ENCODE measurements around the gene GRID2.

GRID2 gene

DNA sequence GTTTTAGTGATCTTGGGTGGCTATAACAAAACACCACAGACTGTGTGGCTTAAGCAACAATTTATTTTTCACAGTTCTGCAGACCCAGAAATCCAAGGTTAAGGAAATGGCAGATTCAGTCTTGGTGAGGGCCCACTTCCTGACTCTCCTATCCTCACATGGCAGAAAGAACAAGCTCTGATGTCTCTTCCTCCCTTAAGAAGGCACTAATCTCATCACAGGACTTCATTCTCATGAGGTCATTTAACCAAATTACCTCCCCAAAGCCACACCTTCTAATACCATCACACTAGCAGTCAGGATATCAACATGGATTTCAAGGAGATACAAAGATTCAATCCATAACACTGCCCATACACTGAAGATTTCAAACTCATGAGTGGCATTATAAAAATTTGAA, 350.3 kb downstream of the GRID2 start:
- DNase-seq (ENCODE audit: insufficient read length, low spot score) (no peak), FAIRE-seq (no peak)

DNA sequence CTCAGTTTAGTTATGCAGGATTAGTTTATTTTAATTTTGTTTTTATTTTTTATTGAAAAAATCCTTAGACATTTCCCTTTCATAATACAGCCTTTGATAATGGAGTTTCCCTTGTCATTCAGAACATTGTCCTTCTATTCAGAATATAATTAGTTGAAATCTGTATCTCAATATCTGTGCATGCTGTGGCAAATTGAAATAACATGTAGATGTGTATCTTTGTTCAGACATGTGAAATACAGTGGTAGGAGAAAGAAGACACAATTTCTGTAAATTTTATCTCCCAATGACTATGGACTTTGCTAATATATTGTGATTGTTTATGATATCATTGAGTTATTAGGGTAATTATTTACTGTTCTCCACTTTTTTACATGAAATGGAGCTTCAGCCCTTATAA, 353.9 kb downstream of the GRID2 start:
- no peak for FAIRE-seq

DNA sequence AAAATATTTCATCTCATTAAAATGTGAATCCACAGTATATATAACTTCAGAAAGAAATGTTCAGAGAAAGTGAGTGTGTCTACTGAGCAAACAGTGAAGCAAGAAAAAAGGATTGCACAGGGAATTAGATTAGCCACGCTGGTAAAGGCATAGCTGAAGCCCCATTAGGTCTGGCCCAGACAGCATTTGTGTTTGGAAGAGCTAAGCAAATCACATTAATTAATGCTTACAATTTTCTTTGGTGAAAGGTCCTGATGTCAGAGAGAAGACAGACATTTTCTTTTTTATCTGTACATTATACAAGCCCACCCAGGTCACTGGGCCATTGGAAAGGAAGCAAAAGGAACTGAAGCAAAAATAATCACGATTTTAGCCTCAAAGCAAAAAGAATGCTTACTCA, 354.6 kb downstream of the GRID2 start:
- no peak for FAIRE-seq
- no peak for DNase-seq (ENCODE audit: insufficient read length, low spot score)

More for the DNA sequence above, 353.9 kb downstream of the GRID2 start:
- no peak for DNase-seq (ENCODE audit: insufficient read length, low spot score)

DNA sequence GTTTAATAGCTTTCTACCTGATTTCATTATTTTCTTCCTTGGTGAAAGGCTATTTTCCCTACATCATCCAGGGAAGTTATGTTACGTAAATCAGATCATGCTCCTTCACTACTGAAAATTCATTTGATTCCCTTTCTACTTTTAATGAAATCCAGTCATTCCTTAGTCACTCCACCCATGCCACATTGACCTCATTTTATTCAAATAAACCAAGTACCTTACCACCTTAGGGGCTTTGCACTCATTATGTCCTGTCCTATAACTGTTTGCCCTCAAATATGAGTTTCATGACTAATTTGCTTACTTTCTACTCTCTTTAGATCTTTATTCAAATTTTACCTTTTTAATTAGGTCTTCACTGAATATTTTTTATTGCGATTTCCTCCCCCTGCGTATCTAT, 374.0 kb downstream of the GRID2 start:
- DNase-seq (ENCODE audit: insufficient read length, low spot score) (no peak), FAIRE-seq (no peak)

DNA sequence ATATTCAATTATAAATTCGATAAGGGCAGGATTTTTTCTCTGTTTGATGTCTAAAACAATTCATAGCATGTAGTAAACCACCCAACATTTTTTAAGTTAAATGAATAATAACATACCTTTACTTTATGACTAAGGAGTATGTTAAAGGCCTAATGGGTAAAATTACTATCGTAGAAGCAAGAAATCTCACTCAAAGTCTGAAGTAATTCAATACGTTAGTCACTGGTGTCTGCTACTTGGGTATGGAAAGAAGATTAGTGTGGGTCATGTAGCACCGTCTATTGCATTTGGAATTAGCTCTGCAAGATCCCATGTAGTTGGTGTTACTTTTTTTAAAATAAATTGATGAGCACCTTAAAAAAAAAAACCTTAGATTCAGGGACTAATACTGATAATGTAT, 374.5 kb downstream of the GRID2 start:
- no peak for FAIRE-seq

DNA sequence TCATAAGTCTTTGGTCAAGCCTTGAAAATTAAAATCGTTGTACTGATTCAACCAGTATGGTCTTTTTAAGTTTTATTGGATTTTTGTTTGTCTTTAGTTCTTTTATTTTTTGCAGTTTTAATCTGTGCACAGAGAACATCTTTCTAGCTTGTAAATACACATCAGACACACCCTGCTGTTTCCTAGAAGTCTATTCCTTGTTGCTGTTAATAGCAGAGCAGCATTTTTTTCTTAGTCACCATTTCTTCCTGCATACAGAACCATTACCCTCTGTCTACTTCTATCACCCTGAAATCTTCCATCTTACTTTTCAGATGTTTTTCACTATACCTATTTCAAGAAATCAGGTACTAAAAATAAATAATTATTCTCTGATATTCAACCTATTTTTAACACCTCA, 375.4 kb downstream of the GRID2 start:
- FAIRE-seq, result no peak
- DNase-seq (ENCODE audit: insufficient read length, low spot score), result no peak

More for the DNA sequence above, 374.5 kb downstream of the GRID2 start:
- DNase-seq (ENCODE audit: insufficient read length, low spot score), result no peak

DNA sequence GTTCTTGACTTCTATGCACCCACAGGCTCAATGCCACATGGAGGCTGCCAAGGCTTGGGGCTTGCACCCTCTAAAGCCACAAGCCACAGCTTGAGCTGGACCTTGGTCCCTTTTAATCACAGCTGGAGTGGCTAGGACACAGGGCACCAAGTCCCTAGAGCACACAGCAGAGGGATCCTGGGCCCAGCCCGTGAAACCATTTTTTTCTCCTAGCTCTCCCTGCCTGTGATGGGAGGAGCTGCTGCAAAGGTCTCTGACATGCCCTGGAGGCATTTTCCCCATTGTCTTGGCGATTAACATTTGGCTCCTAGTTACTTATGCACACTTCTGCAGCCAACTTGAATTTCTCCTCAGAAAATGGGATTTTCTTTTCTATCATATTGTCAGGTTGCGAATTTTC, 410.9 kb downstream of the GRID2 start:
- no peak for FAIRE-seq
- DNase-seq (ENCODE audit: insufficient read length, low spot score), result no peak

DNA sequence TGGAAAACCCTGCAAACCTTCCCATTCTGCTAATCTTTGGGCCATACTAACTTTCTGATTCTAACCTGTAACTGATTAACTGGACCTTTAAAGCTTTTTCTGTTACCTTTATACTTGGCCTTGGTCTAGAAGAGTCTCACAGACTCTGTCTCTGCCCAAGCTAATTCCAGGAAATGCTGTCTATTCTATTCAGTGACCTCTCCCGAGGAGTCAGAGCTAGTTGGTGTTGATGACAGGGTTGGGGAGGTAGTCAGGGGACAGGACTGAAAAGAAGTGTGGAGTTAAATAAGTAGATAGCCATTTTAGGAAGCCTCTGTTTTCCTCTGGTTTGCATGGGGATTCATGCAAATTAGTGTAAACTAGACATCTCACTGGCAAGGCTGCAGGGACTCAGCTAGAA, 429.5 kb downstream of the GRID2 start:
- DNase-seq (ENCODE audit: insufficient read length, low spot score) (no peak), FAIRE-seq (no peak)

DNA sequence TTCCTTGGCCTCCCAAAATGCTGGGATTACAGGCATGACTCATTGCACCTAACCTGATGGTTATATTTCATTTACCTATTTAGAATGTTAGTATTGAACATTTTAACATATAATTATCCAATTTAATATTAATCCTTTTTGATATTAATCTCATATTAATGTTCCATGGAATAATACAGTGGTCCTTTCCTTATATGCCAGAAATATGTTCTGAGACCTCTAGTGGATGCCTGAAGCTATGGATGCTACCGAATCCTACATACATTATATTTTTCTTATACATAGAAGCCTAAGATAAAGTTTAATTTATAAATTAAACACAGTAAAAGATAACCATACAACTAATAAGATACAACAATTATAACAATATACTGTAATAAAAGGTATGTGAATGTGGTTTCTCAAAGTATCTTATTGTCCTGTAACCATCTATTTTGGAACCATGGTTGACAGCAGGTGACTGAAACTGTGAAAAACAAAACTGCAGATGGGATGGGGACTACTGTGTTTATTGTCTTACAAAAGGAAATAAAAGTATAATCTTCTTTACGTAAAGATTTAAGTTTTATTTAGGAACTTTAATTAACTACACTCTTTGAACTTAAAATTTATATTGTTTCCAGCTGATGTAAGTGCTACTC, 431.4 kb downstream of the GRID2 start:
- FAIRE-seq (no peak), DNase-seq (ENCODE audit: insufficient read length, low spot score) (no peak)

DNA sequence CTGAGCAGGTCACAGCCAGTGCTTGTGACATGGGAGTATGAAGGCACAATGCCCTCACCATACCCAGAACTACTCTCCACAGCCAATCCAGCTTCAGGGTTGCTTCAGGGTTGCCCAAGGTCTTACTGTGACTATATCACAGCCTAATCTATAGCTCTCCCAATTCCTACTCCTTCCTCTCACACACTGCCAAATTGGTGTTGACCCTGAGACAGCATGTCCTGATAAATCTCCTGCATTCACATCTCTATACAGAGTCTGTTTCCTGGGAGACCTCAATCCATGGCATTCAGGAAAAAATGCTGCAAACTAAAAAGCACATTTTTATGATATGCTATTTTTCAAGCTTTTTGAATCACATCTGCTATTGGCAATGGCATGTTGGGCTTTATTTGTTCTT, 456.7 kb downstream of the GRID2 start:
- FAIRE-seq, result no peak
- no peak for DNase-seq (ENCODE audit: insufficient read length, low spot score)

DNA sequence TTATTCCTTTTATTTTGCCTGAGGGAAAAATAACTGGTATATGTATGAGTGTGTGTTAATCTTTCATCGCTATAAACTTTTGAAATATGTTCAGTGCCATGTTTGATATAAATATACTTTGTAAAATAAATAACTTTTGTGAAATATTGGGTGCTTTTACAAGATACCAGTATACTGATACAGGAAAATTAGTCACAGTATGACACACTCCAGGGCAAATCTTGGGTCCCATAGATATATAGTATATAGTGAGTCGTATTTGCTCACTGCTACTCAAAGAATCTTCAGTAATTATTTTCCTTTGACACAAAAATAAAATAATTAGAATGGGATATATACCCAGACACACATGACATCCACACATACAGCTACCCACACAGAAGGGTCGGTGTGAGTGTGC, 472.3 kb downstream of the GRID2 start:
- DNase-seq (ENCODE audit: insufficient read length, low spot score) (no peak), FAIRE-seq (no peak)

DNA sequence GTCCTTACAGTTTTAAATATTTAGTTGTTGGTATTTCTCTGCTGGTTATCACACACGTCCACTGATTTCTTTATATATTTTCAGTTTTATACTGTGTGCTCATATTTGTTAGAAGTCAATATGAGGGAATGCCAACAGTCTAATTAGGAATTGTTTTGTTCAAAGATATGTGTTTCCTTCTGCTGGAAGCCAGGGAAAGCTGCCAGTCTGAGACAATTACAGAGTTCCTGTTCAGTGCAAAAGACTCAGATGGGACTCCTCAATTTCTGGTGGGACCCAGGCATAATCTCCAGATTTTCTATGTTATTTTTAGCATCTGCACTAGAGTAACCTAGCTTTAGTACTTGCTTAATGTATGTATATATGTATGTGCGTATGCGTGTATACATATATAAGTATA, 486.0 kb downstream of the GRID2 start:
- DNase-seq (ENCODE audit: insufficient read length, low spot score) (no peak), FAIRE-seq (no peak)

DNA sequence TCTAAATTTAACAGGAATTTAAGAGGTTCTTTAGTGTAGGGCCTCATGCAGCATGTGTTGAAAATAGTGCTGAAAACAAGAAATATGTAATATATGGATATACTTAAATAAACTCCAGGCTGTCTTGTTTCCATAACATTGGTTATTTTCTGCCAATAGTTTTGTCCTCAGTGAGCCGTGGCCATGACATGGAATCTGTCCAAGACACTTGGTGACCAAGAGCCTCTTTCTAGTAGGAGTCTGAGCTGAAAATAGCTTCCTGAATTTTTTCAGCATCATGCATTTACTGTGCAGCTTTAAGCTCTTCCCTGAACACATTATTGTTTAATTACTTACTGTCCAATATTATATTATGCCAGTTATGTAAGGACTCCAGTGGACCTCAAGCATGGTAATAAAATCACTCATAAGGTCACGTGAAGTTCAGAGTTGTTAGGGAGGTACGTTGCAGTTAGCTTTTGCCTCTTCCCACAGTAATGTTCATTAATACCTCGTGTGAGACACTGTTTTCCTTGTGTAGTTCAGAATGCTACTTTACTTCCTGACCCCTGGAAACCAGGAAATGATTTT, 488.2 kb downstream of the GRID2 start:
- FAIRE-seq, result no peak

DNA sequence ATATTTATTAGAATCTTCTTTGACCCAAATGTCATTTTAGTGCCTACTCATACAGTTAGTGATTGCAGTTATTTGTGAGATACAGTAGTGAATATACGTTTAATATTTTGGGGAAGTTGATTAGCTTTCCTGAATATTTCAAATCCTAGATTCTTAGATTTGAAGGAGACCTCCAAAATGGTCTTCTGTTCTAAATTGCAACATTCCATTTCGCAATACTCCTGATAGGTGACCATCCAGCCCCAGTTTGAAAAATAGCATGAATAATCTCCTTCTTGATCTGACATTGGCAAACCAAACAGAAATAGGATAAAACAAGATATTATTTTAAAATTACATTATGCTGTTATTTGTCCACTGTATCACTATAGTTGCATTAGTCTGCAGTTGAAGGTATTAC, 505.6 kb downstream of the GRID2 start:
- no peak for DNase-seq (ENCODE audit: insufficient read length, low spot score)
- no peak for FAIRE-seq

More for the DNA sequence above, 488.2 kb downstream of the GRID2 start:
- no peak for DNase-seq (ENCODE audit: insufficient read length, low spot score)

DNA sequence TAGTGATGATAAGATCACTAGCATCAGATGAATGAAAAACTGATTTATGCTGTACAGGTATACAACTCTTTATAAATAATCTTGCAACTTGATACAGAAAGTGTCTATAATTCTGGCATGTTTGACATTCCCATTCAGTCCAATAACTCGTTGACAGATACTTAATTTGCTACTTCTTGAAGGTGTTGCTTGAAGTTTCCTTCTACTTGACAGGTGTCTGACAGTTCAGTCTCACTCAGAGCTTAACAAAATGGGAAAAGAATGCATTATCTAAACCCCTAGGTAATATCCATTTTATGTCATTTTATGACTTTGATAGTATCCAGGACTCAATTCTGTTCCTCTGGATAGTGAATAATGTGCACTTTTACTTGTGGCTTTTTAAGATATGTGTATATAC, 508.9 kb downstream of the GRID2 start:
- no peak for FAIRE-seq

DNA sequence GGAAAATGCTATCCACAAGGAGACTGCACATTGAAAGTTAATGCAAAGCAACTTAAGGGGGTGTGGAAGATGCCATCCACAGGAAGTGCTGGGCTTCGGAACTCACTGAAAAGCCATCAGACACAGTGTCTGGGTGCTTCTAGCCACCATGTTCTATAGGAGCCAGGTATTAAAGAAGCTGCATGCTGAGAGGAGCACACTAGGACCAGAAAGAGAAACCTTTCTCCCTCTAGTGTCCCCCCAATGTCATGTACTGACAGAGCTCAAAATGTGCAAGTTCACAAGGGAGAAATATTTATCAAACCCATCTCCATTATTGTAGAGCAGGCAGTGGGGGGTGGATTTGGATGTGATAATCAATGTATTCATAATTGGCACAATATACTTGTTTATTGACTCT, 510.9 kb downstream of the GRID2 start:
- FAIRE-seq (no peak), DNase-seq (ENCODE audit: insufficient read length, low spot score) (no peak)

More for the DNA sequence above, 508.9 kb downstream of the GRID2 start:
- DNase-seq (ENCODE audit: insufficient read length, low spot score), result no peak

DNA sequence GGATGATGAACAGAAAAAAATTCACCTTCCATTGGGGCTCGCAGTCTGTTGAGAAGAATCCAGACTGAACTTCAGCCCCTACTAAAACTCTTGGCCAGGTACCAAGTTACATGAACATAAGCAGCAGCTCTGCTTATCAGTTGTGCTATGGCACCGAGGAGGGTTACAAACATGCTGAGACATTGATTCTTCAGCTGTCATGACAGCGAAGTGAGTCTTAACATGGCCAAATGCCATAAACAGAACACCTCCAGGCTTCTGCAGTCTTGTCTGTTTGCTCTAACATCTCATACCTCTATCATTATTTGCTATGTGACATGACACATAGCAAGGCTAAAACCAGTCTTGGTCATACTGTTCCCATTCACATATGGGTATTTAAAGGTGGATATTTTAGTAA, 521.5 kb downstream of the GRID2 start:
- DNase-seq (ENCODE audit: insufficient read length, low spot score) (no peak), FAIRE-seq (no peak)

DNA sequence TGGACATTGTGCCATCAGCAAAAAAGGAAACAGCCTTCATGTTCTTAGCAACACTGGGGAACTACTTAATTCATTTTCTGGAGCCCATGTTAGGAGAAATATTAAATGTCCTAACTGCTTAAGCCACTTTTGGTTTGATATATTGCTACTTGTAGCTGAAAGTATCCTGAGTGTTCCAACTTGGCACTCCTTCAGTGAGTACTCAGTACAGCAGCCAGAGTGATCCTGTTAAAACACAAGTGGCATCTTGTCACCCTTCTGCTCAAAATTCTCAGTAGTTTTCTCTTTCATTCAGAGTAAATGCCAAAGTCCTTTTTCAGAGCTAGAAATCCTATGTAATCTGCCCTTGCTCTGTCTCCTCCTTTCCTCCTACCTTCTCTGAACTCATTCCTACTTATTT, 522.0 kb downstream of the GRID2 start:
- FAIRE-seq (no peak), DNase-seq (ENCODE audit: insufficient read length, low spot score) (no peak)

DNA sequence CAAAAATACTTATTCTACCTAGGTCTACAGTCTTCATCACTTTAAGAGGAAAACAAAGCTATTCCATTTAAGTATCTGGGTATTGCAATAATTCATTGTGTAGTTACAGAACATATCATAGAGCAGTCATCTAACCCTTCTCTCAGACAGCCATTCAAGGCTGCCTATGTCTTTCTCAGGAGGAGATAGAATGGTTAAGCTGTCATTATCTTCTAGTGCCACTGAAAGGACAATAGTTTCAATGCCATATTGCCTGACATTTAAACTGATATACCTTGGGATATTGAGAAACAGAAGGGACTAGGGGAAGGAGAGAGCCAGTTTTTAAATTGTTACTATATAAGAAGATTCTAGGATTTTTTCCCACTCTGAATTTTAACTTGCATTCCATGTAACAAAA, 527.0 kb downstream of the GRID2 start:
- FAIRE-seq (no peak), DNase-seq (ENCODE audit: insufficient read length, low spot score) (no peak)

DNA sequence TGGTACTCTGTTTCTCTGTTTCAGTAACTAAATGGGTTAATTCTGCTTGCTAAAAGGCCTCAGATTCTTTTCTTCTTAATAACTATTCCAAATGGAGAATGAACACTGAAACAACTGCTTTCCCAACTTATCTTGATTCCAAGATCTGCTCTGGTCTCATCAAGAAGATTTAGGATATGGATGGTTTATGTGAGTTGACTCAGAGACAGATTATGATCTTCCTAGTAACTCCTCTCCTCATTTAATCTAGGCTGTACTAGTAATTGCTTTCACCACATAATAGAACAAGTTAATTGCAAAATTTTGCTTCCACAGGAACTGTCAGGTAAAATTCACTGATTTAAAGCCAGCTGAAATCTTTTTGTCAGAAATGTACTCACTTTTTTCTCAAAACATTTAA, 537.1 kb downstream of the GRID2 start:
- DNase-seq (ENCODE audit: insufficient read length, low spot score) (no peak), FAIRE-seq (no peak)

DNA sequence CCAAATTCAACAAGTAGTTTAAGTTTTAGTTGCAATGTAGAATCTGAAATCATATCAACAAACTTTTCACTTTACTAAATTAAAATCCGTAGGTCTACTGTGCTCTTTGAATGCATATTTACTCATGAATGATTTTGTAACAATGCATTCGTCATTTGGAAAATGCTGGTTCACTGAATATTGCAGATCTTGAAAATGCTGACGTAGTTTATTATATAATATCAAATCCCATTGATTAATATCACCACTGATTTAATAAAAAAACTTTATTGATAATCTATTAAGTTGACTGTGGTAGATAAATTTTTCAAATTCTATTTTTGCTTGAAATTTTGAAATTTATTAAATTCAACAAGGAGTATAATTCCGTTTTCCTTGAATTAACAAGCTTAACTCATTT, 540.0 kb downstream of the GRID2 start:
- DNase-seq (ENCODE audit: insufficient read length, low spot score) (no peak), FAIRE-seq (no peak)

DNA sequence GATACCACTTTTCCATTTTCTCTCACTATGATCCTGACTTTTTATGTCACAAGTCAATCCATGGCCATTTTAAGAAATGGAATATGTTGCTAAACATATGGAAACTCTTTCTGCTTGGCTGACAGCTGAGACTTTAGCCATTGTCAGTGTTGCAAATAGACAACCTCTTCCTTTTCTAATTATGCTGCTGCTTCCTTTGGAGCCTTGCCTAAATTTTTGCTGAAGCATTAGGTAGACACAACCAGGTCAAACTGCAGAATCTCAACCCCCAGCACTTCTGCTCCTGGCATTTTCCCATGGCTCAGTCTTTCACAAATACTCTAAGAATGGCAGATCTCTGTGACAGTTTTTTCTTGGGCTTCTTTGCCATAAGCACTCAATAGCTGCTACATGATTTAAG, 543.3 kb downstream of the GRID2 start:
- no peak for DNase-seq (ENCODE audit: insufficient read length, low spot score)

DNA sequence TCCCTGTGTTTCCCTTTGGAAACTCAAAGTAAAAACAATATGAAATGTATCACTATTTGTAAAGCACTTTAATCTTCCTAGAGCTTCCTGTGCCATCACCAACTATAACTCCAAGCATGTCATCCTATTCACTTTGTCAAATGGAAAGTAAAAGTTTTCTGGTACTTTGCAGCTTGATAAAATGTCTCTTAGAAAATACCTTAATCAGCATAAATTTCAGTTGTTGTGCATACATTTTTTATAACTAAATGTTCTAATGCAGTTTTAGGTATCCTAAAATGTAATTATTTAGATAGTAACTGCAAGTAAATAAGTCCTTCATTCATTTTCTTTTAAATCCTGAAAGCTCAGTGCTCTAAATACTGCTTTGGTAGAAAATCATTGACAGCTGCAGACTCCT, 558.7 kb downstream of the GRID2 start:
- DNase-seq (ENCODE audit: insufficient read length, low spot score) (no peak), FAIRE-seq (no peak)

More for the DNA sequence above, 543.3 kb downstream of the GRID2 start:
- no peak for FAIRE-seq
